Activated CD8-positive, alpha-beta T cell treated with anti-CD3 and anti-CD28 coated beads for 36 hours (primary cell): ENCODE data around the gene GPBP1L1. TPM values are rescaled to one million over a fixed set of nuclear protein-coding genes. Genes with fewer than 3 reads are reported as not detected.
"Not testable (repeated sequence)": the region's sequence is repeated elsewhere in the genome, so short reads cannot be mapped to it uniquely, and the experiment has no call there.

Source experiments
- ATAC-seq: fragments of 200-7000 bp; cut with Tn5 transposase; one replicate; pipeline ENCODE4 v1.10.0; 2021; ENCODE audit warnings: mild to moderate bottlenecking, moderate library complexity
- CTCF ChIA-PET: fragments of 350-600 bp; sonication (Branson Sonifier 250); formaldehyde crosslinking; loops from one replicate; lab custom pipeline; 2021; ENCODE audit warnings: antibody characterized with exemption; lab: Charles Lee
- POLR2A ChIA-PET: fragments of 350-600 bp; sonication (Branson Sonifier 250); formaldehyde crosslinking; loops from one replicate; lab custom pipeline; 2021; ENCODE audit warnings: antibody characterized with exemption; lab: Charles Lee
- DNase-seq: peaks from one replicate; pipeline ENCODE4 v3.0.0-alpha.2; 2020
- H3K27ac Mint-ChIP-seq: one replicate; pipeline ENCODE4 v1.8.0; 2021; ENCODE audit warnings: mild to moderate bottlenecking, mixed read lengths
- H3K27me3 Mint-ChIP-seq: one replicate; pipeline ENCODE4 v1.8.0; 2021; ENCODE audit warnings: mixed read lengths
- H3K36me3 Mint-ChIP-seq: one replicate; pipeline ENCODE4 v1.8.0; 2021; ENCODE audit warnings: low read depth, mixed read lengths
- H3K4me1 Mint-ChIP-seq: one replicate; pipeline ENCODE4 v1.8.0; 2021; ENCODE audit warnings: low read depth, mixed read lengths
- H3K4me3 Mint-ChIP-seq: one replicate; pipeline ENCODE4 v1.8.0; 2021; ENCODE audit warnings: mild to moderate bottlenecking, moderate library complexity, mixed read lengths
- H3K9me3 Mint-ChIP-seq: one replicate; pipeline ENCODE4 v1.8.0; 2021; ENCODE audit warnings: mixed read lengths
- intact Hi-C: fragments of 100-400 bp; cut with micrococcal nuclease; formaldehyde crosslinking; loops from one replicate; pipeline ENCODE4 v1.10.0; 2022
- total RNA-seq, 2 experiments: library from RNA; stranded (reverse); gene quantifications; one replicate each; pipeline ENCODE4 v1.2.3, GENCODE V29; 2021
- TF ChIP-seq, protein P1 (sequence below): fragments of 200-600 bp; IDR thresholded peaks from one replicate; pipeline ENCODE4 v1.8.0; 2022; ENCODE audit warnings: antibody characterized with exemption, mild to moderate bottlenecking

GPBP1L1 gene, protein sequence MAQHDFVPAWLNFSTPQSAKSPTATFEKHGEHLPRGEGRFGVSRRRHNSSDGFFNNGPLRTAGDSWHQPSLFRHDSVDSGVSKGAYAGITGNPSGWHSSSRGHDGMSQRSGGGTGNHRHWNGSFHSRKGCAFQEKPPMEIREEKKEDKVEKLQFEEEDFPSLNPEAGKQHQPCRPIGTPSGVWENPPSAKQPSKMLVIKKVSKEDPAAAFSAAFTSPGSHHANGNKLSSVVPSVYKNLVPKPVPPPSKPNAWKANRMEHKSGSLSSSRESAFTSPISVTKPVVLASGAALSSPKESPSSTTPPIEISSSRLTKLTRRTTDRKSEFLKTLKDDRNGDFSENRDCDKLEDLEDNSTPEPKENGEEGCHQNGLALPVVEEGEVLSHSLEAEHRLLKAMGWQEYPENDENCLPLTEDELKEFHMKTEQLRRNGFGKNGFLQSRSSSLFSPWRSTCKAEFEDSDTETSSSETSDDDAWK
- total RNA-seq = 100 to 1,000 TPM in 1 of 2 experiments, 10 to 100 TPM in 1; 95.7 to 105 TPM

DNA sequence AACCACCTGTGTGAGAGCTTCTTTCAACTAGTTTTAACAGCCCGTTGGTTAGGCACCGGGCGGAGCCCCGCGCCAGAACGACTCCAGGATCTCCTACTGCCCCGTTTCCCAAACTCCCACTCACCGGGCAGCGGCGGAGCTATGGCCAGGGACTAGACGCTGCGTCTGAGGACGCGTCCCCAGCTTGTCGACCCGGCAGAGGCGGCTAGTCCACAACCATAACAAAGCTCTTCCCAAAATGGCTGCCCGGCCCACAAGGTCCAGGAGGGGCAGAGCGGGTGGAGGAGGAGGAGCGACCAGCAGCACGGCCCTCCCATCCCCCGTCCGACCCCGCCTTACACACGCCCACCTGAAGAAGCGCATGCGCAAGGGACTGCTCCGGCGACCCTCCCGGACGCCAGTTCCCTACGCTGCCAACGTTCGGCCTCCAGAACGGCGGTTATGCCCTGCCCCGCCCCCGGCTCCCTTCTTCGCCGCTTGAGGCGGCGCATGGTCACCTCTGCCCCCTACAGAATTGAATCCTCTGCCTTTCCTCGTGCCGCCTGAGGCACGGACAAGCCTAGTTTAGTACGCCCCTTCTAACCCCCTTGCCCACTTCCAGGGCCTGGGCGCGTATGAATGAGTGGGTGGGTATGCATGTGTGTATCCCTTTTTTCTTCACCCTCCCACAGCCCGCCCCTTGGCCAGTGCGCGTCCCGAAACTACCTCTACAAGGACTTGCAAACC lies at the start of gene GPBP1L1:
Gene GPBP1L1 (minus strand): TSS at position 246 of the 726 bp plus-strand sequence. CDS start 27,446 bp downstream, outside the sequence.
- peaks cover 37% of the 10 kb centered on the region for H3K4me1 Mint-ChIP-seq
- H3K36me3 Mint-ChIP-seq = peaks cover 32% of the 10 kb centered on the region
- CTCF ChIA-PET = interaction anchor here (0.8 to 1.1 kb wide), 2 partner anchors 9 to 560 kb away, joined by 3 read pairs; no protein-coding TSS in a partner anchor

DNA sequence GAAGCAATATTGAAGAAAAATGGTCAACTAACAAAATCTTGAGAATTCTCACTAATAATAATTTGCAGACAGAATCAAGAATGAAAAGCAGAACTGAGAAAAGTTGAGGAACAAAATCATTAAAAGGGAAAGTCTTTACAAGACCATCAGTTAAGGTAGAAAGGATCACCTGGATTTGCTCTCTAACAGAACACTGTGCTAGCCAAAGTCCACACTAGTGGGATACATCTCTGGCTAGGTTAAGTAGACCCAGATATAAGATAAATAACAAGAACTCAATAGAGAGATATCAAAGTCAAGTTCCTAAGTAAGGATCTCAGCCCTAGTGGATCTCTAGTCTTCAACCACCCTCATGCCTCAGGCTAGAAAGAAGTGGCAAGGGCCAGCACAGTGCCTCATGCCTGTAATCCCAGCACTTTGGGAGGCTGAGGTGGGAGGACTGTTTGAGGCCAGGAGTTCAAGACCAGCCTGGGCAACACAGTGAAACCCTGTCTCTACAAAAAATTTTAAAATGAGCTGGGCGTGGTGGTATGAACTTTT lies 44.5 kb upstream of the GPBP1L1 start:
- Mint-ChIP-seq H3K4me3 (no peak overlapping the region), H3K36me3 (peaks cover 1% of the 10 kb centered on the region), H3K27me3 (no peaks in the 10 kb centered on the region), H3K4me1 (peaks cover 4% of the 10 kb centered on the region), H3K9me3 (no peaks in the 10 kb centered on the region), H3K27ac (no peak overlapping the region)
- ChIA-PET CTCF (no interaction called here), POLR2A (no interaction called here)
- DNase-seq (no peak), ATAC-seq (no peak)
- TF ChIP-seq, protein P1, sequence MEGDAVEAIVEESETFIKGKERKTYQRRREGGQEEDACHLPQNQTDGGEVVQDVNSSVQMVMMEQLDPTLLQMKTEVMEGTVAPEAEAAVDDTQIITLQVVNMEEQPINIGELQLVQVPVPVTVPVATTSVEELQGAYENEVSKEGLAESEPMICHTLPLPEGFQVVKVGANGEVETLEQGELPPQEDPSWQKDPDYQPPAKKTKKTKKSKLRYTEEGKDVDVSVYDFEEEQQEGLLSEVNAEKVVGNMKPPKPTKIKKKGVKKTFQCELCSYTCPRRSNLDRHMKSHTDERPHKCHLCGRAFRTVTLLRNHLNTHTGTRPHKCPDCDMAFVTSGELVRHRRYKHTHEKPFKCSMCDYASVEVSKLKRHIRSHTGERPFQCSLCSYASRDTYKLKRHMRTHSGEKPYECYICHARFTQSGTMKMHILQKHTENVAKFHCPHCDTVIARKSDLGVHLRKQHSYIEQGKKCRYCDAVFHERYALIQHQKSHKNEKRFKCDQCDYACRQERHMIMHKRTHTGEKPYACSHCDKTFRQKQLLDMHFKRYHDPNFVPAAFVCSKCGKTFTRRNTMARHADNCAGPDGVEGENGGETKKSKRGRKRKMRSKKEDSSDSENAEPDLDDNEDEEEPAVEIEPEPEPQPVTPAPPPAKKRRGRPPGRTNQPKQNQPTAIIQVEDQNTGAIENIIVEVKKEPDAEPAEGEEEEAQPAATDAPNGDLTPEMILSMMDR = no peak
- intact Hi-C loops = no loop called here

More for the DNA sequence above, at the start of gene GPBP1L1:
- TF ChIP-seq, protein P1 = no peak
- H3K27me3 Mint-ChIP-seq = no peaks in the 10 kb centered on the region
- H3K27ac Mint-ChIP-seq = peak within 1 kb of the TSS; percentile 95
- H3K4me3 Mint-ChIP-seq = peak within 1 kb of the TSS; percentile 91
- peak; percentile 78 for ATAC-seq
- H3K9me3 Mint-ChIP-seq = no peaks in the 10 kb centered on the region
- intact Hi-C loops = loop anchor here (5.0 kb wide), 1 partner anchor 104 kb away; the partner anchor contains the start of gene NASP
- POLR2A ChIA-PET = interaction anchor here (0.7 to 1.9 kb wide), 16 partner anchors 9 to 562 kb away, joined by 3 to 14 read pairs (median 4); partner anchors contain the start of genes CCDC163, MMACHC, NASP and PRDX1
- peak; percentile 98 for DNase-seq

DNA sequence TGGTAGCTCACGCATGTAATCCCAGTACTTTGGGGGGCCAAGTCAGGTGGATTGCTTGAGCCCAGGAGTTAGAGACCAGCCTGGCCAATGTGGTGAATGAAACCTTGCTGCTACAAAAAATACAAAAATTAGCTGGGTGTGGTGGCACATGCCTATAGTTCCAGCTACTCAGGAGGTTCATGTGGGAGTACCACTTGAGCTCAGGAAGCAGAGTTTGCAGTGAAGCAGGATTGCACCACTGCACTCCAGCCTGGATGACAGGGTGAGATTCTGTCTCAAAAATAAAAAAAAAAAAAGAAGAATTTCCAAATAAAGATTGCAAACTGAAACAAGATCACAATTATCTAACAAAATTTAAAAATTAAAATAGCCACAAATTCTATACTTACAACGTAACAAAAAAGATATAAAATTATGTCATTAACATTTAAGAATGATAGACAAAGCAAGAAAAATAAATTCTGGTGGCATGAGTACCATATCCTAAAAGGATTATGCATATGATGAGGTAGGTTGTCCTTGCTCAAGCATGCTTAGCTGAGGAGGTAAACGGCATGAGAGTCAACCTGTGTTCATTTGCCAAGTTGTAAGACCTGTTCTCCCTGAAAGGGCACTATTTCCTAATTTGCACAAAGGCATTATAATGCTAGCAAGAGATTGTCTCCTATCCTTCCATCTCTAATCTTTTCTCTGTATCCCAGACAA lies 43.9 kb upstream of the GPBP1L1 start:
- H3K27me3 Mint-ChIP-seq = no peaks in the 10 kb centered on the region
- H3K9me3 Mint-ChIP-seq = no peaks in the 10 kb centered on the region
- H3K27ac Mint-ChIP-seq = no peak overlapping the region
- ATAC-seq (no peak), DNase-seq (no peak)
- H3K4me3 Mint-ChIP-seq = no peak overlapping the region
- CTCF ChIA-PET = no interaction called here
- POLR2A ChIA-PET = no interaction called here
- intact Hi-C loops = no loop called here
- TF ChIP-seq, protein P1 = no peak
- peaks cover 1% of the 10 kb centered on the region for H3K36me3 Mint-ChIP-seq
- H3K4me1 Mint-ChIP-seq = peaks cover 4% of the 10 kb centered on the region

DNA sequence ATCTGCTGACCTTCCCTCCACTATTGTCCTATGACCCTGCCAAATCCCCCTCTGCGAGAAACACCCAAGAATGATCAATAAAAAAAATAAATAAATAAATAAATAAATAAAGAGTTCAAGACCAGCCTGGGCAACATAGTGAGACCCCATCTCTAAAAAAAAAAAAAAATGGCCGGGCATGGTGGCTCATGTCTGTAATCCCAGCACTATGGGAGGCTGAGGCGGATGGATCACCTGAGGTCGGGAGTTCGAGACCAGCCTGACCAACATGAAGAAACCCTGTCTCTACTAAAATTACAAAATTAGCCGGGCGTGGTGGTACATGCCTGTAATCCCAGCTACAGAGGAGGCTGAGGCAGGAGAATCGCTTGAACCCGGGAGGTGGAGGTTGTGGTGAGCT lies 39.7 kb upstream of the GPBP1L1 start:
- H3K36me3 Mint-ChIP-seq, H3K27me3 Mint-ChIP-seq, H3K9me3 Mint-ChIP-seq, DNase-seq, H3K4me3 Mint-ChIP-seq, ATAC-seq, CTCF ChIA-PET, H3K4me1 Mint-ChIP-seq, POLR2A ChIA-PET, intact Hi-C loops, H3K27ac Mint-ChIP-seq: not testable (repeated sequence)
